Neutrophil (primary cell): ENCODE measurements around the gene ZNF823.

ENCODE experiments used
- H3K27ac ChIP-seq: fragments of 200-600 bp; sonication (generic); 2 replicates; pipeline ENCODE4 v1.5.1; 2016; ENCODE audit warnings: mild to moderate bottlenecking, moderate library complexity
- H3K27me3 ChIP-seq: fragments of 200-600 bp; sonication (generic); 2 replicates; pipeline ENCODE4 v1.6.0; 2016; ENCODE audit warnings: mild to moderate bottlenecking
- H3K36me3 ChIP-seq: fragments of 200-600 bp; sonication (generic); 2 replicates; pipeline ENCODE4 v1.5.1; 2017
- H3K4me1 ChIP-seq, 2 experiments: fragments of 200-600 bp in 1 of 2; sonication (generic) in 1 of 2; 1 replicate in 1 of 2; 2 replicates in 1 of 2; pipeline versions ENCODE4 v1.5.1 to v1.6.1; 2013 to 2016; ENCODE audit warnings: low read depth in 1 of 2, low read length in 1 of 2, mild to moderate bottlenecking in 1 of 2, moderate library complexity in 1 of 2; ENCODE audit not compliant: control insufficient read depth in 1 of 2, insufficient read depth in 1 of 2
- H3K4me3 ChIP-seq, 2 experiments: fragments of 200-600 bp in 1 of 2; sonication (generic) in 1 of 2; 1 replicate in 1 of 2; 2 replicates in 1 of 2; pipeline ENCODE4 v1.5.1; 2013 to 2016; ENCODE audit warnings: low read depth in 1 of 2, low read length in 1 of 2, mild to moderate bottlenecking in 1 of 2, moderate library complexity in 1 of 2
- H3K9me3 ChIP-seq: fragments of 200-600 bp; sonication (generic); 2 replicates; pipeline ENCODE4 v1.5.1; 2016
- TF ChIP-seq, protein P1 (sequence below): fragments of 200-600 bp; sonication (generic); IDR thresholded peaks from 2 replicates; pipeline ENCODE4 v1.5.1; 2016; ENCODE audit warnings: antibody characterized with exemption

ZNF823 gene

GRCh38 chr19:11736696-11737095 is 2.0 kb downstream of the ZNF823 start:
- H3K4me3 ChIP-seq, result no peak overlapping the region

DNA sequence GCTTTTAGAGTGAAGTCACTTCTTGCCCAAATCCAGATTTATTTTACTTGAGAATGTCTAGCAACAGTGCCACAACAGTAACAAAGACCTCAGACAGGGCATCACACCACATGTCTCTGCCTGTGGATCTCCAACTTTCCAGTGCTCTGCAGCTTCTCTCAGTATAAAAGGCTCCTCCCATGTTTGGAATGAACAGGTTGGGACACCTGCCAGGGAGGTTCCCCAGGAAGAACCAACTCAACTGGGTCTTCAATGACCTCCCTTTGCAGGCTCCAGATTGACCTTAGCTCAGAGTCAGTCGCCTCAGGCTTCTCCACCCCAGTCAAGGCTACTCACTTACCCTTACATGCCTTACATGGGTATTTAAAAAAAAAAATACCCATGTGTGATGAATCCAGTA is 3.4 kb downstream of the ZNF823 start:
- TF ChIP-seq, protein P1, sequence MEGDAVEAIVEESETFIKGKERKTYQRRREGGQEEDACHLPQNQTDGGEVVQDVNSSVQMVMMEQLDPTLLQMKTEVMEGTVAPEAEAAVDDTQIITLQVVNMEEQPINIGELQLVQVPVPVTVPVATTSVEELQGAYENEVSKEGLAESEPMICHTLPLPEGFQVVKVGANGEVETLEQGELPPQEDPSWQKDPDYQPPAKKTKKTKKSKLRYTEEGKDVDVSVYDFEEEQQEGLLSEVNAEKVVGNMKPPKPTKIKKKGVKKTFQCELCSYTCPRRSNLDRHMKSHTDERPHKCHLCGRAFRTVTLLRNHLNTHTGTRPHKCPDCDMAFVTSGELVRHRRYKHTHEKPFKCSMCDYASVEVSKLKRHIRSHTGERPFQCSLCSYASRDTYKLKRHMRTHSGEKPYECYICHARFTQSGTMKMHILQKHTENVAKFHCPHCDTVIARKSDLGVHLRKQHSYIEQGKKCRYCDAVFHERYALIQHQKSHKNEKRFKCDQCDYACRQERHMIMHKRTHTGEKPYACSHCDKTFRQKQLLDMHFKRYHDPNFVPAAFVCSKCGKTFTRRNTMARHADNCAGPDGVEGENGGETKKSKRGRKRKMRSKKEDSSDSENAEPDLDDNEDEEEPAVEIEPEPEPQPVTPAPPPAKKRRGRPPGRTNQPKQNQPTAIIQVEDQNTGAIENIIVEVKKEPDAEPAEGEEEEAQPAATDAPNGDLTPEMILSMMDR, result no peak
- Histone ChIP-seq H3K4me3 (no peak overlapping the region), H3K27ac (no peak overlapping the region), H3K4me1 (peaks cover 12 to 14% of the 10 kb centered on the region in 2 experiments), H3K36me3 (no peaks in the 10 kb centered on the region), H3K27me3 (peaks cover 3% of the 10 kb centered on the region), H3K9me3 (peaks cover 5% of the 10 kb centered on the region)

More at GRCh38 chr19:11736696-11737095, 2.0 kb downstream of the ZNF823 start:
- Histone ChIP-seq H3K27ac (no peak overlapping the region), H3K36me3 (no peaks in the 10 kb centered on the region), H3K27me3 (peaks cover 3% of the 10 kb centered on the region), H3K9me3 (no peaks in the 10 kb centered on the region), H3K4me1 (peaks cover 12 to 14% of the 10 kb centered on the region in 2 experiments)
- TF ChIP-seq, protein P1, result no peak

DNA sequence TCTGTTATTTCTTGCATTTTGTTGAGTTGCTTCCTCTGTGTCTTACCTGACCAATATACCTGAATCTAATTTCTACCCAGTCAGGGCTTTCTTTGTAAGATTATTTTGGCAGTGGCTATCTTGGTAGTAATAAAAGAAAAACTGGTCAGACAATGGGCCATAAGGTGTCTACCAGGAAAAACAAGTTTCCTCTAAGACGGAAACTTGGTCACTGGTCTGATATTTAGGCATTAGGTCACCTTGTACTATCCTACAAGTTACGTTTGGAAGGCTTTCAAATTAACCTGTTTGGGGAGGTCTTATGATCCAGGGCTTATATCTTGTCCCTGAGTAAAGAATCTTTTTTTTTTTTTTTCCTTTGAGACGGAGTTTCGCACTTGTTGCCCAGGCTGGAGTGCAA is 9.2 kb downstream of the ZNF823 start:
- Histone ChIP-seq H3K4me3 (no peak overlapping the region), H3K27ac (no peak overlapping the region), H3K36me3 (no peaks in the 10 kb centered on the region), H3K9me3 (peaks cover 5% of the 10 kb centered on the region), H3K27me3 (no peaks in the 10 kb centered on the region), H3K4me1 (no peaks in the 10 kb centered on the region)
- TF ChIP-seq, protein P1, result no peak

DNA sequence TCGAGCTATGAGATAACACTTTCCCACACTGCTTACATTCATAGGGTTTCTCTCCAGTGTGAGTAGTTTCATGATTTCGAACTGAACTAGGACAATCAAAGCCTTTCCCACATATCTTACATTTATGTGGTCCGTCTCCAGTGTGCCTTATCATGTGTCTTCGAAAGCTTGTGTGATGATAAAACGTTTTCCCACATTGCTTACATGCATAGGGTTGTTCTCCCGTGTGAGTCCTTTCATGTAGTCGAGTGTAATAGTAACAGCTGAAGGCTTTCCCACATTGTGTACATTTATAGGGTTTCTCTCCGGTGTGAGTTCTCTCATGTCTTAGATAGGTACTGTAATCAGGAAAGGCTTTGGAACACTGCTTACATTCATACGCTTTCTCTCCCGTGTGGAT is 16.3 kb downstream of the ZNF823 start:
- Histone ChIP-seq H3K27me3 (no peaks in the 10 kb centered on the region), H3K27ac (no peak overlapping the region), H3K9me3 (peaks cover 23% of the 10 kb centered on the region), H3K4me3 (no peak overlapping the region), H3K4me1 (no peaks in the 10 kb centered on the region), H3K36me3 (peaks cover 9% of the 10 kb centered on the region)
- TF ChIP-seq, protein P1, result no peak

GRCh38 chr19:11721681-11722080 is 17.1 kb downstream of the ZNF823 start:
- TF ChIP-seq, protein P1, result no peak
- H3K36me3 ChIP-seq, result peaks cover 9% of the 10 kb centered on the region
- no peak overlapping the region for H3K4me3 ChIP-seq
- H3K4me1 ChIP-seq, result no peaks in the 10 kb centered on the region
- peaks cover 23% of the 10 kb centered on the region for H3K9me3 ChIP-seq
- H3K27me3 ChIP-seq, result no peaks in the 10 kb centered on the region
- no peak overlapping the region for H3K27ac ChIP-seq

- TF ChIP-seq, protein P1, result no peak
- Histone ChIP-seq H3K27ac (no peak overlapping the region), H3K36me3 (no peaks in the 10 kb centered on the region), H3K9me3 (no peaks in the 10 kb centered on the region), H3K4me1 (no peaks in the 10 kb centered on the region), H3K4me3 (no peak overlapping the region), H3K27me3 (no peaks in the 10 kb centered on the region)
These were observed 28.4 kb downstream of the ZNF823 start for GRCh38 chr19:11710313-11710712.
